NCI-H1092 (cell line): ENCODE results near the gene MMP28.

Source experiments
- DNase-seq: peaks from one replicate; lab custom pipeline; 2025; lab: John Stamatoyannopoulos, UW

MMP28 gene

GRCh38 chr17:35799942-35800341, 4.5 kb upstream of the MMP28 start:
- DNase-seq = peak; percentile 89

GRCh38 chr17:35797918-35798317, 2.5 kb upstream of the MMP28 start:
- no peak for DNase-seq

- no peak for DNase-seq
These were observed 1.9 kb upstream of the MMP28 start for GRCh38 chr17:35797370-35797769.

- no peak for DNase-seq
These were observed 1.5 kb upstream of the MMP28 start for GRCh38 chr17:35796942-35797341.

GRCh38 chr17:35795871-35796265, 427 bp upstream of the MMP28 start:
- no peak for DNase-seq

GRCh38 chr17:35793257-35793656, 2.2 kb downstream of the MMP28 start:
- no peak for DNase-seq

GRCh38 chr17:35791681-35792350, 3.6 kb downstream of the MMP28 start:
- no peak for DNase-seq

- no peak for DNase-seq
These were observed 4.6 kb downstream of the MMP28 start for GRCh38 chr17:35790841-35791240.

GRCh38 chr17:35788477-35789368, 6.7 kb downstream of the MMP28 start:
- DNase-seq = no peak

- no peak for DNase-seq
These were observed 8.5 kb downstream of the MMP28 start for GRCh38 chr17:35786941-35787432.

- DNase-seq = no peak
These were observed 10.5 kb downstream of the MMP28 start for GRCh38 chr17:35784895-35785294.

- DNase-seq = no peak
These were observed 14.5 kb downstream of the MMP28 start for GRCh38 chr17:35780950-35781349.

GRCh38 chr17:35778641-35779196, 16.7 kb downstream of the MMP28 start:
- DNase-seq = no peak

- no peak for DNase-seq
These were observed 19.9 kb downstream of the MMP28 start for GRCh38 chr17:35775583-35775982.

- DNase-seq = no peak
These were observed 20.4 kb downstream of the MMP28 start for GRCh38 chr17:35775039-35775438.

GRCh38 chr17:35774499-35774898, 20.9 kb downstream of the MMP28 start:
- peak; percentile 49 for DNase-seq

GRCh38 chr17:35773679-35774425, 21.6 kb downstream of the MMP28 start:
- no peak for DNase-seq

GRCh38 chr17:35773129-35773528, 22.3 kb downstream of the MMP28 start:
- DNase-seq = no peak

- no peak for DNase-seq
These were observed 25.4 kb downstream of the MMP28 start for GRCh38 chr17:35769895-35770486.

- DNase-seq = no peak
These were observed 26.6 kb downstream of the MMP28 start for GRCh38 chr17:35768797-35769196.

- peak; percentile 12 for DNase-seq
These were observed 28.4 kb downstream of the MMP28 start for GRCh38 chr17:35766903-35767510.
